GM12891 (cell line): Measurements from ENCODE around the gene POPDC2.

Source experiments
- DNase-seq: peaks from one replicate; pipeline ENCODE4 v3.0.0; 2011; ENCODE audit warnings: low spot score; ENCODE audit not compliant: insufficient read length
- FAIRE-seq: peaks from 2 replicates; lab custom pipeline; 2011; peaks lifted over from hg19 to GRCh38; lab: Jason Lieb, UNC
- PAX5 ChIP-seq: IDR thresholded peaks from 2 replicates; pipeline ENCODE4 v1.6.1; 2011; ENCODE audit warnings: low read length, moderate library complexity, mild to moderate bottlenecking; ENCODE audit not compliant: insufficient read depth, severe bottlenecking
- POLR2A ChIP-seq: IDR thresholded peaks from 2 replicates; pipeline ENCODE4 v1.6.1; 2011; ENCODE audit warnings: low read depth, low read length, control low read depth
- POLR2AphosphoS5 ChIP-seq: IDR thresholded peaks from 2 replicates; pipeline ENCODE4 v1.6.1; 2011; ENCODE audit warnings: low read depth, low read length, control low read depth
- POU2F2 ChIP-seq: IDR thresholded peaks from 2 replicates; pipeline ENCODE4 v1.6.1; 2011; ENCODE audit warnings: low read depth, mild to moderate bottlenecking, control low read depth, low read length, moderate library complexity
- SPI1 ChIP-seq: IDR thresholded peaks from 2 replicates; pipeline ENCODE4 v1.6.1; 2011; ENCODE audit warnings: low read depth, low read length, control low read depth
- TAF1 ChIP-seq: IDR thresholded peaks from 2 replicates; pipeline ENCODE4 v1.6.1; 2011; ENCODE audit warnings: low read depth, low read length, control low read depth

The POPDC2 gene

GRCh38 chr3:119673875-119674274 lies 13.5 kb upstream of the POPDC2 start:
- TF ChIP-seq POLR2AphosphoS5: no peak
- no peak for TF ChIP-seq POLR2A
- no peak for TF ChIP-seq PAX5
- TF ChIP-seq POU2F2: no peak
- TF ChIP-seq SPI1: no peak
- TF ChIP-seq TAF1: no peak
- FAIRE-seq: no peak
- no peak for DNase-seq

DNA sequence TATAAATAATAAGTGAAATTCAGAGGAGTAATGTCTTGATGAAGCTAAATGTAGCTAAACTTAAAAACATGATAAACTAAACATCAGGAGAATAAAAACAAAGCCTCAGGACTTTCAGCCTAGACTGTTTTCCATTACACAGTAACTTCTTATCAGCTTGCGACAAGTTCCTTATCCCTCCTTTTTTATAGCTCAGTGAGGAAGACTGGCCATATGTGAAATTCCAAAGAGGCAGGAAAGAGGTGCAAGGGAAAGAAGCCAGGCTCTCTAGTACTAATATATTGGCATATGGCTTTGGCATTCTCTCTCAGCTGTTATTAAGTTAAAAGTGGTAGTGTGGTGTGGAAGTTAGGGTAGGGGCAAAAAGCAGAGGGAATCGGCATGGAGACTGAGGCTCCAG lies 12.4 kb upstream of the POPDC2 start:
- DNase-seq (no peak), FAIRE-seq (no peak)
- TF ChIP-seq PAX5 (no peak), TAF1 (no peak), POU2F2 (no peak), POLR2A (no peak), SPI1 (no peak), POLR2AphosphoS5 (no peak)

GRCh38 chr3:119669906-119670570 lies 9.6 kb upstream of the POPDC2 start:
- no peak for DNase-seq
- TF ChIP-seq SPI1 (no peak), PAX5 (no peak), POLR2A (no peak), POU2F2 (no peak)
- no peak for FAIRE-seq

- TF ChIP-seq POLR2A (no peak), PAX5 (no peak), POU2F2 (no peak), TAF1 (no peak), SPI1 (no peak), POLR2AphosphoS5 (no peak)
- no peak for FAIRE-seq
- no peak for DNase-seq
Observed at GRCh38 chr3:119665954-119666559, 5.7 kb upstream of the POPDC2 start.

GRCh38 chr3:119664850-119665379 lies 4.5 kb upstream of the POPDC2 start:
- DNase-seq (no peak), FAIRE-seq (peak; percentile 74)
- TF ChIP-seq SPI1: peak; percentile 80
- no peak for TF ChIP-seq POLR2AphosphoS5
- 0 out of 2 replicates have a peak, but pooled peaks have one; percentile 19 for TF ChIP-seq POLR2A
- 0 out of 2 replicates have a peak, but pooled peaks have one; percentile 50 for TF ChIP-seq POU2F2
- TF ChIP-seq TAF1: no peak
- TF ChIP-seq PAX5: no peak

DNA sequence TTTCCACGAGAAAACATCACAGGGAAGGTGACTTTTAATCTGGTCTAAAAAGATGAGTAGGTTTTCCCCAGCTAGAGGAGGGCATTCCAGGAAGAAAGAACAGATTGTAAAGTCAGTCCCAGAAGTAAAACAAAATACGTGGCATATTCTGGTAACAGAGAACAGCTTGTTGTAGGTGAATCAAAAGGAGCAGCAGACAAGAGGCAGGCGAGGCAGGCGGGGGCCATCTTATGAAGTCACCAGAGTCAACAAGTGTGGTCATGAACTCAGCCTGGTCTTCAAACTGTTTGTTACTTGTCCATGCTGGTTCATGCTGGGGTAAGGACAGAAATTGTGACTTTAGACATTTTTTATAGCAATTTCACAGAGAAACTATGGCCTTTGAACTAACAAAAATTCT lies 4.0 kb upstream of the POPDC2 start:
- TF ChIP-seq POLR2A: no peak
- FAIRE-seq: peak; percentile 28
- no peak for DNase-seq

DNA sequence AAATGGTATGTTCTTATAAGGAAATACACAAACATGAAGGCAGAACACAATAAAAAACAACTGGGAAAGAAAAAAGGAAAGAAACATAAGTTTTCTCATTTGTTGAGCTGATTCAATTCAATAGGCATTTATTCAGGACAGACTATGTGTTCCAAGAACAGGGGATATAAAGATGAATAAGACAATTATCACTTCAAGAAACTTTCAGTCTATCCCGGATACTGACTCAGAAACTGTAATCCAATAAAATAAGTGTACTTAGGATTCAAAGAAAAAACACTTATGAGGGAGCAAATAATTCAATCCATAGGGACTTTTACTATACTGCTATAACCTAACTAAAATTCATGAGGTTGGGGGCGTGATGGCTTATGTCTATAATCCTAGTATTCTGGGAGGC lies 3.5 kb upstream of the POPDC2 start:
- FAIRE-seq: no peak
- no peak for DNase-seq

DNA sequence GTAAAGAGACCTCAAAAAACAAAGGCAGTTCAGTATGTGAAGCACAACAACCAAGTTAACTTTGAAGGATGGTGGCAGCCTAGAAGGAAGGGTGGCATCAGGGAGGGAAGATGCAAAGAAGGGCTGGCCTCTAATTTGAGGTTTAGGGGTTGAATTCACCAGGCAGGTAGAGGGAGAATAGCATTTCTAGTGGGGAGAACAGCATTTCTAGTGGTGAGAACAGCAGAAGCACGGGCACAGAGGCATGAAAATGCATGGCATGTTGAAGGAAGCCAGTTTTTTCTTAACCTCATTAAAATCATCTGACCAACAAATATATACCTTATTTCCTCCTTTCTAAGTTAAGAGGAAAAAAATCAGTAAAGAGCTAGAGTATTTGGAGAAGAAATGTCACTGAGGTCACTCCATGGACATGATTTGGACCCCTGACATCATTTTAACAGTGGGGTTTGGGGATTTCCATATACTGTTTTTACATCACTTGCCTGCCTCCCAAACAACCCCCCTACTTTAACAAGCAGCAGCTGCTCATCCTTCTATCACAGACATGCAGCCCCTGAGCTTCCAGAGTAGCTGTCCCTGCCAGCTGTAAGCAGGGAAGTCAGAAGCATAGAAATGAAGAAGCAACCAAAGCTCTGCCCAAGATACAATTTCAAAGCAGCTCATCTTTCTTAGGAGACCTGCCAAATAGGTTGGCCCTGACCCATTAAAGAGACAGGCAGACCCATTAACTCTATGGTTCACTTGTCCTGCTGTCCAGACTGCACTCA lies 2.4 kb upstream of the POPDC2 start:
- FAIRE-seq (no peak), DNase-seq (no peak)
- TF ChIP-seq PAX5: no peak
- 0 out of 2 replicates have a peak, but pooled peaks have one; percentile 27 for TF ChIP-seq POLR2A

More for the DNA sequence above, 3.5 kb upstream of the POPDC2 start:
- TF ChIP-seq TAF1: no peak
- no peak for TF ChIP-seq PAX5
- no peak for TF ChIP-seq POLR2A
- TF ChIP-seq SPI1: no peak
- no peak for TF ChIP-seq POLR2AphosphoS5
- no peak for TF ChIP-seq POU2F2

- FAIRE-seq (peak; percentile 78), DNase-seq (no peak)
- TF ChIP-seq POLR2A (no peak), PAX5 (no peak)
Observed at GRCh38 chr3:119659606-119660291, 640 bp downstream of the POPDC2 start.

DNA sequence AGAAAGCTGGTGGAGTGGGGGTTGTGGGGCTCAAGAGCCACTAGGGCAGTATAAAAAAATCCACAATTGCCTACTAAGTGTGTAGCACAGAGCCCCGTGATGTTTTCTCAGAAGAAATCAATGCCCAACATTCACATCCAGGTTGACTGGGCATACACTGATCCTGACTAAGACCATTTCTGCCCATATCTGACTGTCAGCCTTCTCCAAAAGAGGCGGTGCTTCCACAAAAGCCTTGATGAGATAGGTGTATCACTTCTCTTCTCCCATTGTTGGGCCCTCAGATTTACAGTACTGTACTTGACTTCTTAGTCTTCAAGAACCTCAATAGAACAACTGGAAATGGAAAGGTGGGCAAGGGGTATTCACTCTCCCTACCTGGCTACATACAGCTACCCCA lies 1.4 kb downstream of the POPDC2 start:
- no peak for FAIRE-seq
- TF ChIP-seq POLR2AphosphoS5 (no peak), POU2F2 (no peak), SPI1 (no peak), PAX5 (no peak), TAF1 (no peak), POLR2A (no peak)
- no peak for DNase-seq
